GM21447 (cell line): Measurements from ENCODE around the gene RAPGEF5.

Source experiments
- ATAC-seq: cut with Tn5 transposase; IDR thresholded peaks from one replicate; pipeline ENCODE4 v1.9.1; 2021; ENCODE audit not compliant: unreplicated experiment

RAPGEF5 gene

GRCh38 chr7:22350466-22351328, 6.3 kb downstream of the RAPGEF5 start:
- peak; percentile 62 for ATAC-seq

- no peak for ATAC-seq
Measured at GRCh38 chr7:22348379-22348778, 8.6 kb downstream of the RAPGEF5 start.

DNA sequence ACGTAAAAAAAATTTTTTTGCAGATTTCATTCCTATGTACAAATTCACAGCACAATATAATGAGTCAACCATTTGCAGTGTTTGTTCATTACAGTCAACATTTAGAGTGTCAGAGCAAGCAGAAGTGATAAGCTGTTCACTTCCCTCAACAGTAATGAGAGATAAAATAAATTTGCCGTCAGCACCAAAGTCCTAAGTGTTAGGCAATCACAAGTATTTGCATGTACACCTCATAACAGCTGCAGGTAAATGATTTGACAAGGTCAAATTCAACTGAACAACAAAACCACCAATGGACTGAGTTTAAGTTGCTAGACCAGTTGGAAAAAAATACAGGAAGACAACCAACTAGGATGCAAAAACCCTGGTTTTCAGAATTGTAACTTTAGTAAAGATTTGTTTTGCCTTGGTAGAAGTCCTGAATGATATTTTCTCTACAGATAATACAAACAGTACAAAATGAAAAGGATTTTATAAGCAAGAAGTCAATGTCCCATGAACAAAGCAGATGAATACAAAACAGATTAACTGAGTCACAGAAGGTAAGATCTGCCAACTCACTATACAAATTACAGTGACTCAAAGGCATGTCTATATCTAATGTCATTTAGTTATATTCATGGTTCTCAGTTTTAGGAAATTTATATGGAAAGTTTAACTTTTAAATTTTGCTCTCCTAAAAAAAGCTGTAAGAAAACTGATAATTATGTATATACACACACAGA, 10.4 kb downstream of the RAPGEF5 start:
- no peak for ATAC-seq

DNA sequence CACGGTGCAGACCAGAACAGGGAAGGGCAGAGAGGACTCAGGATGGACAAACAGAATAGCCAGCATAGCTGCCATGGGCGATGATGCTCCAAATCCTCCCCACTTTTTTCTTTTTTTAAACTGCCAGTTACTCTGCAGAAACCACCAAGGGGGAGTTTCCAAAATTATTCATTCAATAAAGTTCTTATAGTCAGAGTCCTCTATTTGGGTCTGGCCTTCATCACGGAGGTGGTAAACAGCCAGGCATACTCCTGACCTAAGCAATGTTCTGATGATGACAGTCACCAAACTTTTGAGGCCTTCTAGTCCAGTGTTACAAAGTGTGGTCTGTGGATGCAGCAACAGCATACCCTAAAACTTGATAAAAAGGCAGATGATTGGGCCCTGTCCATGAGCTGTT, 12.3 kb downstream of the RAPGEF5 start:
- ATAC-seq, result no peak

DNA sequence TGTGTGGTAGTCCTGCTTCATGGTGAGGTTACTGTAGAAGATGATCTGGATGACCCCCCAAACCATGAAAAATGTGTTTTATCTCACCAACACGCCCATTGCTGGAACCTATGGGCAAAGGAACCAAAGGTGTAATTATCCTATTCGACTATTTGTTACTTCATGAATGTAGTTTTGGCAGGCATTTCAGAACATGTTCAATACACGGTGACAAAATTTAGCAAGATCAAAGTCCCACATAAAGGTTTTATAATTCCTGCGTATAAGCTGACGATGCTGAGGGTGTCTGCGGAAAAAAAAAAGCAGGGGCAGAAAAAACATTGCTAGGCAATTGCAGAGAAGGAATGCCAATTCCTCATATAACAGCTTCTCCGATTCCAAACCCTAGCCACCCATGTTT, 13.3 kb downstream of the RAPGEF5 start:
- no peak for ATAC-seq

GRCh38 chr7:22343071-22343470, 13.9 kb downstream of the RAPGEF5 start:
- no peak for ATAC-seq

DNA sequence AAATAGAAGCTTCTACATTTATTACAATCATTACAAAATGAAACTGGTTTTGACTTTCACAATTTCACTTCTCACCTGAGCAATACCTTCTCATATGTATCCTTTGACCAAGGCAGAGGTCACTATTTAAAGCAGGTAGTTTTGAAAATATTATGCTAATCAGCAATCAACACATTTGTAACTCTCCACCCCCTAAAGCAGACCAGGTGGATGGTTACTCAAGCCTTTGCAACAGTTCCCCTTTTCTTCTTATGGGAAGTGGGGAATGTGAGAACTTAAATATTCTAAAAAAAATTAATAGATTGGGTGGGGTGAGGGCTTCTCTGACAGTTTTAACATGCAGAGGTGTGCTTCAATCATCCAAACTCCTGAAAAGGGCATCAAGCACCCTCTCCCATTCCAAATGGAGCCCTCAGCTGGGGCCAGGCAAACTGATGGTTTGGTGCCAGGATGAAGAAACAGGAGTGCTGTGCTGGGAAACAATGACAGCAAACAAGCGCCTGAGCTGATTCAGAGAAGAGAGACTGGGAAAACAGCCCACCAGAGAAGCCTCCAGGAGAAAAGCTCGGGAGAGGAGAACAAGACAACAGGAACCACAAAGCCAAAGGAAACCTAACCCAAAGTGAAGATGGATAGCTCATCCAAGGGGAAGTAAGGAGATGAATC, 17.1 kb downstream of the RAPGEF5 start:
- no peak for ATAC-seq

DNA sequence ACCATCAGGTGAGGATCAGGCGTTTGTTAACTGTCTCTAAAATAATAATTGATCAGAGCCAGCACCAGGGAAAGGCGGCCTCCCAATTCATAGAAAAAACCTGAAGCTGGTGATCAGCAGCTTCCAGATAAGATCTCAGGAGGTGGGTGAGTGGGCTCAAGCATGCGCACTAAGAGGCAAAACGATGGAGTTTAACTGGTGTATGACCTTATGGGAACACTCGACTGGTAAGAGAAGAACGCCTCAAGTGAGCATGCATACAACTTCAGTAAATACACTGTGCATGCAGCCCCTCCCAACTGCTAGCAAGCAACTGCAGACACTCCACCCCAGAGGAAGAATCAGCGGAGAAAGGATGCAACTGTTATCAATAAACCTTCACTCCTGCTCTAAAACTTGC, 18.1 kb downstream of the RAPGEF5 start:
- no peak for ATAC-seq

DNA sequence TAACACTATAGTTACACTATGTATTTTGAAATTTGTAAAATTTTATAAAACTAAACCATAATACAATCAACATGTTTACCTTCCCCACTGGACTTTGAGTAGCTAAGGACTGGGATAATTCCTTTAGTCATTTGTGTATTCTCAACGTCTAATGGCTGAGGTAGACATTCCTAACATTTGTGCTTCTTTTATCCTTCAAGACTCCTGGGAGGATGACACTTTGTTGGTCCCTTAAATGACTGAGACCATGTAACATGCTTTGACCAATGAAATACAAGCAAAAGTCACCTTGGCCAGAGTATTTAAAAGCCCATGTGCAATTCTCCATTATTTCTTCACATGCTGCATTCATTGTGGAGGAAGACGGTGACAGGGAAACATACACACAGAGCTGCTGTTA, 18.5 kb downstream of the RAPGEF5 start:
- no peak for ATAC-seq

DNA sequence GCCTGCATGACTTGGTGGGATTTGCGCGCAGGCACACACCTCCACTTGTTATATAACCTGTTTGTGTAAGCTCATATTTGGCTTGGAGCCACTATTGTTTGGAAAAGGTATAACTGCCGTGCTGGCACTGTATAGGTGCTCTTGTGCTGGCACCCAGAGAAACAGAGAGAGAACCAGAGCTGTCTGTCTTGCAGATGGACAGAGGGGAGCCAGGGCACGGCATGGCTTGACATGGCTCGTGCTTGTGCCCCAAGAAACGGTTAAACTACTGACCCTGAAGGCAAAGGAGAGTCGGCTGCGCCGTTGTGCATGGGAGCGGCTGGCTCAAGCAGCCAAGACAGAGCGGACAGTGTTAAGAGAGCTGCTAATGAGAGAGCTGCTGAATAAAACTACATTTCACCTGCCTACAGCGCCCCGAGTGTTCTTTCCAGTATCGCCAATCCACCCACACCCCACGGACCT, 23.2 kb downstream of the RAPGEF5 start:
- no peak for ATAC-seq

DNA sequence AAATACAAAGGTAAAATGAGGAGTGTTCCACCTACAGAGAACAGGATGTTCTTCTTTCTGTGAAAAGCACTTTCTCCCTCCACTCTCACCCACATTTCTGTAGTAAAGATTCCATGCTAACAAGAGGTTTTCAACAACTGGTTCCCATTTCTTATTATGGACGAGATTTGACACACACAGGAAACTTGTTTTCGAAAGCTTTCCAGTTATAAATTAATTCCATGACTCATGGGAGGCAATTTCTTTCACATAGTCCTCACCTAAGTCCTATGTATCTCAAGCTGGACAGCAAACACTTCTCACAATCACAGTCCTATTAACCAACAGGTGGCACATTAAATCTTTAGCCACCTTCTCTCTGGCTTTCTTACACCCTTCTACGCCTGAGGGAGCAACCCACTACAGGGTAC, 24.5 kb downstream of the RAPGEF5 start:
- ATAC-seq, result no peak

DNA sequence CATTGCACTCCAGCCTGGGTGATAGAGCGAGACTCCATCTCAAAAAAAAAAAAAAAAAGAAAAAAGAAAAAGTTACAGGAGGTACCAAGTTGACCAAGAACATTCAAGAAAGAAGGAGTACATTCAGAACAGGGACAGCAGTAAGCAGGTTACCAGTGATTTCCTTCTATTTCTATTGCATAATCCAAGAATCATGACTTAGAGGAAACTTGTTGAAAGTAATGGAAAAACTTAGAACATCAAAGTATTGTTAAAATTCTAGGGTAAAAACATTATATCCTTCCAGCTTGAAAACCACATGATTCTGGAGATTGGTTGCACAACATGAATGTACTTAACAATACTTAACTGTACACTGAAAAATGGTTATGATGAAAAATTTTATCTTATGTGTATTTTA, 25.2 kb downstream of the RAPGEF5 start:
- no peak for ATAC-seq

- no peak for ATAC-seq
Measured at GRCh38 chr7:22330903-22331302, 26.1 kb downstream of the RAPGEF5 start.

DNA sequence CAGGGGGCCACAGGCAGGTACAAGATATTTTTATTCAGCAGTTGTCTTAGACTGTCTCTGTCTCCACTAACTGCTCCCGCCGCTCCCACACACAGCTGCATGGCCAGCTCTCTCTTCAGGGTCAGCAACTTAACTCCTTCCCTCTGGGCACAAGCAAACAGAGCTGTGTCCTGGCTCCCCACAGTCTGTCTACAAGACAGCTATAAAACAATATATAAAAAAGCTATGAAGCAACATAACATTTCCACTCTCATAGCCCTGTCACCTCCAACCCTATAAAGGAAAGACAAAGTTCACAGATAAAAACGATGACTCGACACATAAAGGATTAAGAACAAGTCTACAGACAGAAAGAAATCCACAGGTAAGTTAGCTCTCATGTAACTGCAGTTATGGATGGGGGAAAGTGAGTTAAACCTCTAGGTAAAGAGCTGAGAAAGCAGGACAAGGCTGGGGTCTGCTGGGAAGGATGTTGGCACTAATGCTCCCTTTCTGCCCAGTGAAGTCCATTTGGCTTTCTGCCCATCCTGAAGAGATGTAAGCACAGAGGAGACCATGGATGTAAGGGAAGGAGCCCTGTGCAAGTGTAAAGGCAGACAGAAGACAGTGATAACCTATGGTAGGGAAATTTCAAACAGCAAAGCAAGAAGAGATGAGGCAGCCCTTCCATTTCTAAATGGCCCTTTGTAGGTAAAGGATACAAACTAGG, 27.0 kb downstream of the RAPGEF5 start:
- no peak for ATAC-seq

DNA sequence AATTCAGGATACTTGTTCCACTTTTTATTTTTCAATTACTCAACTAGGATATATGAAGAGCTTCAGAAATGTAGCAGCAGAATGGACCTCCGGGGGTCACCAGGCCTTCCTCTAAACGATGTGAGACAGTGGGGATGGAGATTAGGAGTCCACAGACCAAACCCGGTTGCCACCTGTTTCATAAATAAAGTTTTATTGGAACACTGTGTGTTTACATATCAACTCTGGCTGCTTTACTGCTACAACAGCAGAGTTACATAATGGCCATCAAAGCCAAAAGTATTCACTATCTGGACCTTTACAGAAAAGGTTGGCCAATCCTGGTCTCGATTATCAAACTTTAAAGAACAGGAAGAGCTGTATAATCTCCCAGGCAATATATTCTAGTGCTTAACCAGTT, 30.8 kb downstream of the RAPGEF5 start:
- no peak for ATAC-seq

DNA sequence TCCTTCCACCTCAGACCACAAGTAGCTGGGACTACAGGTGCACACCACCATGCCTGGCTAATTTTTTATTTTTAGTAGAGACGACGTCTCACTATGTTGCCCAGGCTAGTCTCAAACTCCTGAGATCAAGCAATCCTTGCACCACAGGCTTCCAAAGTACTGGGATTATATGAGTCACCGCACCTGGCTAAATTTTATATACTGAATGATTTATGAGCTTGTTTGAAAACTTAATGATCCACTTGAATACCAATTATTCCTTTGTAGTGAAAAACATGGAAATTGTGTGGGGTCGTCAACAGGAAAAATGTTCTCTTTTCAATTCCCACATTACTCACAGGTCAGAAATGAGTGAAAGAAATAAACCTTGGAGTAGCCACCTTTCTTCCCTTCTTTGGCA, 31.3 kb downstream of the RAPGEF5 start:
- ATAC-seq, result no peak

- ATAC-seq, result no peak
Measured at GRCh38 chr7:22323714-22324113, 33.2 kb downstream of the RAPGEF5 start.

DNA sequence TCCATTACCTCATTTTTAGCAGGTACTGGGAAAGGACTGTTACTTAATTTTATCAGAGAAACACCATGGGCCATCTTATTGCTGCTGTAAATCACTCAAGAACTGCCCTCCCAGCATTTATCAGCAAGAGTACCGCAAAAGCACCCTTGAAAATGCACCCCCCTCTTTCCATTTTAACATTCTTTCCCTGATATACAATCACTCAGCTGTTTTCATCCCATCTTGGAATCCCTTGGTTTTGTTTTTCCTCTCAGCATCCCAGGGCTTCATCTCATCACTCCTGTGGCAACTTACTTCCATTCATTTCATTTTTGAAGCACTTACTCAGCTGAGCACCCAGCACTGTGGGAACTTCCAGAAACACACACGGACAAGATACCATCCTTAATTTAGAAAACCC, 36.5 kb downstream of the RAPGEF5 start:
- no peak for ATAC-seq

- no peak for ATAC-seq
Measured at GRCh38 chr7:22319424-22320403, 37.2 kb downstream of the RAPGEF5 start.

DNA sequence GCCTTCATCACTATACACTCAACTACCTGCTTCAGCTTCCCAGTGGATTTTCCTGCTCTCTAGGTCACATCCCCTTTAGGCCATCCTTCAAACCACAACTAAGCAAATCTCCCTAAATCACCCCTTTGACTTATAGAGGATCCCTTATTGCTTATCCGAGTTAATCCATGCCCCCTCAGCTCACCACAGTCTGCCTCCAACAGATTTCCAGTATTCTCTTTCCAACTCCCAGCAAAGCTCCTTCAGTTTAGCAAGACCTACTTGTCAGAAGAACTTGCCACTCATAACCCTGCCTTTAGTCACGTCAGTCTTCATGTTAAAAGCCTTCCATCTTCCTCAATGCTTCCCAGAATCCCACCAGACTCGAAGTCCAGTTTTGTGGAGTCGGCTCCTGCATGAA, 38.6 kb downstream of the RAPGEF5 start:
- ATAC-seq, result no peak
